ENCODE results near the gene A2M.

Gene A2M

DNA sequence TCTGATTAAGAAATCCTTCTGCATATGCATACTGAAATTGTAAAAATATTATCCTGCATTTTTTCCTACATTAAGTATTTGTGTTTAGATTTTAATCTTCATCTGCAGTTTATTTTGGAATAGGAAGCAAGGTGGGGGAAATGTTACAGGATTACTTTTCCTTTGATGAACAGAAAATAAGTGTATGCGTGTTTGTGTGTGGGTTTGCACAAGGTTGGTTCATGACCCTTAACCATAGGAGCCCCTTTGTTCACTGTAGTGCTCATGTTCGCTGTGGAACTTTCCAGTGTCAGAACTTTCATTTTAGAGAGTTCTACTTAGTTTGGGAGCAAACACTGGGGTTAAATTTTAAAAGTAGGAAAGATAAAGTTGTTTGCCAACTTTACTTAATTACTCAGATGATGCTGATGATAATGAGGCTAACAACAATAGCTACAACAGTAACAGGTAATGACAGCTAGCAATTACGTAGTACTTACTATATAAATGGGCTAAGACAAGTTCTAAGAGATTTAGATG is 6.4 kb upstream of the A2M start:
- no peak for DNase-seq (ENCODE audit: low read depth)

DNA sequence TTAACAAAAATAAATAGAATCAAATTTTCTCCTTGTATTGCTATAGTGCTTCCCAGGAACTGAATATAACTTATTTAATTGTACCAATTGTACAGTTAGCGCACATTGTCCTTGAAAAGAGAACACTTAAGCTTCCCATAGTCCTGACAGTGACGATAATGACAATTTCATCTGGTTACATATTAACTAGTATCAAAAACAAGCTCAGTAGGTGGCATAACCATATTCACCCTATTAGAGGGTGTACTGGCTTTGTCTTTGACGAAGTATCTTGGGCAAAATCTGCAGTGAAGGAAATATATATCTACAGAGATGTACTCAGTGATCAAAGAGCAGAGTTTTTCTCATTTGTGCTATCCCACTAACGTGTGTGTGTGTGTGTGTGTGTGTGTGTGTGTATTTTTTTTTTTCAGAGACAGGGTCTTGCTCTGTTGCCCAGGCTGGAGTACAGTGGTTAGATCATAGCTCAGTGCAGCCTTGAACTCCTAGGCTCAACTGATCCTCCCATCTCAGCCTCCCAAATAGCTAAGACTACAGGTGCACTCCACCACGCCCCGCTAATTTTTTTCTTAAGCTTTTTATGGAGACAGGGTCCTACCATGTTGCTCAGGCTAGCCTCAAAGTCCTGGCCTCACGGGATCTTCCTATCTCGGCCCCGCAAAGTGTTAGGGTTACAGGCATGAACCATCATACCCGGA is 4.9 kb upstream of the A2M start:
- no peak for DNase-seq (ENCODE audit: low read depth)

DNA sequence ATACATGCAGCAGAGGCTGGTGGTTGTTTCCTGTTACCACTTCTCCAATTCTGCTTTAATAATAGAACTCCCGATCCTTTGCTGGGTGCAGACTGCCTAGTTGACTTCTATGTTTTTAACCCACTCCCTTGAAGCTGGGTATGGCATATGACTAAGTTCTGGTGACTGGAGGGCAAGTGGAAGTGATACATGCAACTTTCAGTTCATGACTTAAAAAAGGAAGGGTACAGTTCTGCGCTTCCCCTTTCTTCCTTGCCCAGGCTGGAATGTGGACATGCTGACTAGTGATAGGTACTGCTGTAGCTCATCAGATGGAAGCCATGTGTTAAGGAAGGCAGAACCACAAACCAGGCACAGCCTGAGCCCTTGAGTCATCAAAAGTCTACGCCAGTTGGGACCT is 2.4 kb upstream of the A2M start:
- DNase-seq (ENCODE audit: low read depth) = no peak

DNA sequence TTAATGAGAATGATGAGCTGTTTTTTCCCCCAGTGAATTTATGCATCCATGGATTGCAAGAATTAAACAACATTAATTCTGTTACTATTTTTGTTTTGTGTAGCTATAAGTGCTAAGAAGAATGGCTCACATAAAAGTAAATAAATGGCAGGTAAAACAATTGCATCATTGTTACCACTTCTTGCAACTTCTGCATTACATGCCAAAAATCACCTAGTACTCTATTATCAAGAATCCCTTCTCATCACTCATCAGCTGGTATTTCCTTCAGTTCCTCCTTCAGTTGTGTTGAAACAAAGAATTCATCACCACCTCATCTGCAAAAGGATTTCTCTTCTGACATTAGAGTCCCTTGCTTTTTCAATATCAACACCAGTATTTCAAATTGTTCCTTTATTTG is 773 bp downstream of the A2M start:
- DNase-seq (ENCODE audit: low read depth) = no peak

DNA sequence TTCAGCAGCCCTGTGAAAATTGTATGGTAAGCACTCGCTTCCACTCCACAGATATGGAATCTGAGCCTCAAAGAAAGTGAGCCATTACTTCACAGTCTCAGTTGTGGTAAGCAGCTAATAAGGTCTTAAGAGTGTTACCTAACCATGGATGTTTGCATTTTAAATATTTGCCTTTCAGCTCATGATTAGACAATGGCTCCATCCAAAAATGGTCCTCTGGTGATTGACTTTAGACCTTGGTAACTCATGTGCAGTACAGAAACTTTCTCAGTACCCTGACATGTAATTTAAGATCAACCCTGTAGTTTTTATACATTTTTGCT is 1.8 kb downstream of the A2M start:
- DNase-seq (ENCODE audit: low read depth) = no peak

DNA sequence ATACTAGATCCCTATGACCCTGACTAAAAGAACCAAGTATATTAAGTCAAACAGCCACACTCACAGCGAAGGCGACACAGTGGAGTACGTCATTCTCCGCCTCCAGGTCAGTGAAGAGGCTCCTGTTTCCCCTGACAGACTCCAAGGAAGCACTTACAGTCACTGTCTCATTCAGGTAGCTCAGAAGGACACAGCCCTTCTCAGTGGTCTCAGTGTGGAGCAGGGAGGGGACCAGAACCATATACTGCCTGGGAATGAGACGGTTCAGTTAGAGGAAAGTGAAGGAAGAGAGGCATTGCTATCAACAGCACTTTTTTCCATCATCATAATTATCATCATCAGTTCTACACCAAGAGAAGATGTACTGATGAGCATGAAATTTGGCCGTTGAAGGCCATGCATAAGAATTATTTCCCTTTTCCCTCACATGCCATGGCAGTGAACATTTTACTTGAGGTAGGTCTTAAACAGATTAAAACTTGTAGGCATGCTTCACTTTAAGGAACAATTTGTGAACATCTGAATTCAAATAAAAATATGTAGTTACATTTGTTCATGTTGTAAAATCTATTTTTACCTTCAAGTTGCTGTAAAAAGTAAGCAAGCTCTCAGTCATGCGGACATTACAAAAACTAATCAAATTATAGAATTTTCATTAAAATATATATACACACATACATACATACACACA is 2.3 kb downstream of the A2M start:
- DNase-seq (ENCODE audit: low read depth) = no peak

DNA sequence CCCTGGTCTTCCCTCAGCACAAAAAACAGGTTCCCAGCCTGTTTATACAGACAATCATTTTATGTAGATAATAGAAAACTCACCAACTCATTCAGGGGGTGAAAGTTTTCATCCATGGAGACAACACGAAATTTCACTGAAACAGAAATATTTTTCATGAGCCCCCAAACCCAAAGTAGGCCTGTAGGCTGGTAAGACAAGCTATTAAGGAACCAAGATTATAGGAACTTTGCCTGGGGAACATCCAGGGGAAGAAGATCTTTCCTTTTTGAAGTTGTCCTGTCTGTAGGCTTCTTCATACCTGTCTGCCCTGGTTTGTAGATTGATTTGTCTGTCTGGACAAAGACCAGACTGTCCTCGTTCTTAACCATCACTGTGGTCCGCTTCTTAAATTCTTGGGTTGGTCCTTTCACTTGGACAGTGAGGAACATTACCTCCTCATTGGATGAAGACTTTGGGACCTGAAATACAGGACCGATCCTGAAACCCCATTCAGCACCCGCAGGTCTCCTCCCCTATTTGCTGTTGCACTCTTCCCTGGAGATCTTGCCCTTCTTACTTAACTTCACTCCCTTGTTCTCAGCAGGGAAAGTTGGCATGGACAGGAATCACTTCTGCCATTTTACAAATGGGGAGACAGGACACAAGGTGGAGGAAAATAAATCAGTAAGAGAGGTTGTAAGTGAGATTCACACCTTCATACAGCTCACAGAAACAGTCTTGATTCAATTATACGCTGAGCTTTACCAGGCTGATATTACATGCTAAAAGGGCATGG is 3.5 kb downstream of the A2M start:
- DNase-seq (ENCODE audit: low read depth) = no peak

DNA sequence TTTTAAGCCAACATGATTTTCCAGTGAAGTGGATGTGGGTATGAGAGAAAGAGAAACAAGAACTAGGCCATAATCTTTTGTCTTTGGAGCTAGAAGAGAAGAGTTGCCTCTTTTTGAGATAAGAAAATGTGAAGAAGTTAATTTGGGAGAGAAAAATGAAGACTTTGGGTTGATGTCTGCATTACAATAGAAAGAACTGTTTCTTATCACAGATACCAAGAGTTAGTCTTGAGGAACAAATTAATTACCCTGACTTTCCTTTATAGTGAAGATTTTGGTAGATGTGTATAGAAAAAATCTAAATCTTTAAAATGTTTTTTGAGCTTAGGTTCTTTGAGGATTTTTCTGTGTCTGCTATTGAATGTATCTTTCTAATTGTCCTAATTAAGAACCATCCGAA is 4.2 kb downstream of the A2M start:
- no peak for DNase-seq (ENCODE audit: low read depth)

DNA sequence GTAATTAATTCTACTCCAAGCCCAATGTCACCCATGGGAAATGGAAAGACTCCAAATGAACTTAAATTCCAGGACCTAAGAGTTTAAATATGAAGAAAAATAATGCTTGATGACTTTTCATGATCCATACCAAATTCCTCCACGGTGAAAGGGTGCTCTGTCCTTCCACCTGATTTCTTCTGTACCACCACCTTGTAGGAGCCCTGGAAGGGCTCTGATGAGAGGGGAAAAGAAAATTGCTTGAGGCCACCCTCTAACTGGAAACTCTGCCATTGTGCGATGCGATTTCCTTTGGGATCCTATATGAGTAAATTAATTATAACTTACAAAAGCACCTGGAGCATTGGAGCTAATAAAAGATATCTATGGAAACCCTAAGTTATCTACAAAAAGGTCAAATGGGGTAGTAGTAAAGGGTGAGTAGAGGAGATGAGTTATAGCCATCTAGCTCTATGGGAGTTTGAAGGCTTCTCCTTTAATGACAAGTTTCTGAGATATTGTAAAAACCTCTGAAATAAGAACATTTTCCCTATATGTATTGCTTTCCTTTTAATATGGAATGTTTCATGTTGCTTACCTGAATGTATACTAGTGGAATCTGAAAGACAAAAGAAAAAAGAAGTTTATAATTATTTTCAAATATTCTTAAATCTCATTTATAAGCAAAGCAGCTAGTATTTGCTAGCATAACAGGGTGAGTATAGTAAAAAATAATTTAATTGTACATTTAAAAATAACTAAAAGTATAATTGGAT is 5.8 kb downstream of the A2M start:
- DNase-seq (ENCODE audit: low read depth) = no peak

DNA sequence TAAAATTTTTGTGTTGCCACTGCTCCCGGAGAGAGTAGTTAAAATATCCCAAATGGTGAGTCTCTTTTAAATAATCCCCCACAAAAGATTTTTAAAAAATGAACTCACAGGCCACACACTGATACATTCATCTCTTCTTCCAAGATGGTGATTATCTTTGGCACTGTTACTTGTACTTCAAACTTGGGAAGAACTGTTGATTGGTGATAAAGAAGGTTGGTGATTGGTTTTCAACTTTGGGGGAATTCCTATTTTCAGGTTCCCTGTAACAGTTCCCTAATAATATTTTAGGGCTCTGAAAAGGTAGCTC is 6.6 kb downstream of the A2M start:
- DNase-seq (ENCODE audit: low read depth) = no peak

DNA sequence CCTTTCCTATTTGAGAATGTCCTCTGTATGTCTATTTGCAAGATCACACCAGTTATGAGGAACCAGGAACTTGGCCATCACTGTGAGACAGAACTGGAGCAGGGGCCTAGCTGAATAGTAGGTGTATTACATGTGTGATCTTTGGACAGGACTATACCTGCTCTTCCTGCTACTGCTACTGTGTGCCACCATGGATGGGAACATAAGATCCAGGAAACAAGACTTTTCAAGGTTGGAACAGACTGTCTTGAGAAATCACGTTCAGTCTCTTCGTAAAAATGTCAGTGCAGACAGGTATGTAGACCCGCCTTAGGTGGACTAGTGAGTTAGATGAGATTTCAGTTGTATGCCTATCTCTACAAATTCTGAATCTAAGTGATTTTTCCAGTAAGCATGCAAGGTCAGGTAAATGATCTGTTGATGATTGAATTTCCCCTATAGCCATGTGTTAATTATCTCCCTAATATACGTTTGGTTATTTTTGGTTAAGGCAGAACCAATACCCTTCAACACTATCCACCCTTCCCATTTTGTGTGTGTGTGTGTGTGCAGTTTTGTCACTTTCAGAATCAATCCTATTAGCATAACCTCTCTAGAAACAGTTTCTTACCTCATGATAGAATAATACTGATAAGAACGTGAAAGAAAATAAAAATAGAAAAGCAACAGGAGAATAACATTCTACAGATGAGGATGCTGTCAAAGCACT is 7.1 kb downstream of the A2M start:
- DNase-seq (ENCODE audit: low read depth) = no peak

DNA sequence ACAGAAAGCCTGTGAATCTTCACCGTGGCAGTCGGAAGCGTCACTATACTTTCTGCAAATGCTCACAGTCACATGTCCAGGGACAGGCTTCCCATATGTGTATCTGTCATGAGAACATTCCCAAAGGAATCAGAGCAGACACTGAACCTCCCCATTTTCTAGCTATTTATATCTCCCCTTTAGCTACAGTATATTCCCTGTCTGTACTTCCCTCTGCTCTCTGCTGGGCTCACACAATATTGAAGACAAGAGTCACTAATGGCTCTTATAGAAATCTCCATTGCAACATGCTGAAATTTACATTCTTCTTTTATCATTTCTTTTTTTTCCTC is 8.2 kb downstream of the A2M start:
- DNase-seq (ENCODE audit: low read depth) = no peak

DNA sequence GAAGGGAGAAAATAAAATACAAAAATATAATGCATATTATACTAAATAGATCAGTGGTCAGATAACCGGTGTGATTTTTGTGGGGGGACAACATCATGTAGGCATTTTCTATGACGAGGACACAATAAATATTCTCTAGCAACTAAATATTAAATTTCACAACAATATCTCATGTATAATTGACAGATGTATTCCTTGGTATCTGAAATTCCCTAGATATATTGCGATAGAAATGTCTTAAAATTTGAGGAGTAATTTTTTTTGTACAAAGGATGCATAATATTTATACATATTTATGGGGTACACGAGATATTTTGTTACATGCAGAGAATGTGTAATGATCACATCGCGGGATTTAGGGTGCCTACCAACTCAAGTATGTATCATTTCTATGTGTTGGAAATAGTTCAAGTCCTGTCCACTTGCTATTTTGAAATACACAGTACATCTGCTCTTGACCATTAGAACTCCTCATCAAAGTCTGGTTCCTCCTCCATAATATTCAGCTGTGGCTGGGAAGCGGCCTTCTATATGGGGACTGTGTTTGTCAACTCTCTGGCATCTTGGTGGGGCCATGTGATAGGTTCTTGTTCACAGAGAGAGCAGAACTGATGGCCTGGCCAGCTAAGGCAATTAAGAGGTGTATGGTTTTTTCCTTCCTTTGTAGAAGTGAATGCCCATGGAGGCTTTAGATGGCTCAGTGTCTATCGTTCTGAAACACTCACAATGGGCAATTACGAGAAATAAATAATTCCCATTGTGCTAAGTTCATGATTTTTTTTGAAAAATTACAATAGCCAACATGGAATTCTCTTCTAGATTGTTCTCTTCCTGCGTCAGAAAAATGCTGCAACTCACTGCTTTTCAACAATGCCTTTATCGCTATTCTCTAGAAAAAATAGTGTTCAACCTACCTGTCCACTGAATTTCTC is 8.8 kb downstream of the A2M start:
- no peak for DNase-seq (ENCODE audit: low read depth)

DNA sequence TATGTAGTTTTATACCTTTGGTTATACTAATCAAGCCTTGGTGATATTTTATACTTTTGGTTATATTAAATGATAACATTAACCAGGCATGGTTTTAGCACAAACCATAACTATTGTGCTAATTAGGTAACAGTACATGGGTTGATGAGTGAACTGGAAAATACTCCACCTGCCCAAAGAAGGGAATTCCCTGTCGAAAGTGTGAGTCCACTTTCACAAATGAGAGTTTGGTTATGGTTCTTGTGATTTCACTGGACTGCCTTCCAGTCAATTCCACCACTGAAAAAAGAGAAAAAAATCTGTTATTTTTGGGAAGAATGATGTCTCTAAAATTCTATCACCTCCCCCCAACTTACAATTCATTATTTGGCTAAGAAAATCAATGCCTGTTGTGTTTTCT is 9.7 kb downstream of the A2M start:
- DNase-seq (ENCODE audit: low read depth) = no peak

DNA sequence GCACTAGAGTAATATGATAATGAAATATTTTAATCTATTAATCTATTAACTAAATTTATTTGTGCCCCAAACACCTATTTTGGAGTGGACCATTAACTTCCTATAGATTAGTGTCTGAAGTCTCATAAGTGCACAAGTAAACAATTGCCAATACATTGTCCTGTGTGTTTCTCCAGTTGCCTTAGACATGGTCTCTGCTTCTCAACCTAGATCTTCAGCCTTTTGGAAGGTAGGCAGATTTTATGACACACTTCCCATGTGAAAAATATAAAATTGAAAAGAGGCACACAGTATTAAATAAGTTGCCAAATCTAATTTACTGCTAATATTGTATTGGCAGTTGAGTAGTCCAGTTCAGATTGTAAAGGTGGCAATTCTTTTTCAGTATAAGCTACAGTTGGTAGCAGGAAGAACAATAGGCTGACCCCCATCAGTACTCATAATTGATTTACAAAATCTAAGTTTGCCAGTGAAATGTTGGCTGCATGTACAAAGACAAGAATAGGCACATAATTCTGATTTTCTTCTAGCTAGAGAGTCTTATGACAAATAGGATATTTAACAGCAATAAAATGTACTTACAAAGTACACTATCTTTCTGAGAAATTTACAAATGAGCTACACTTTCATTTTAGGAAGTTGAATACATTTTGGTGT is 10.8 kb downstream of the A2M start:
- no peak for DNase-seq (ENCODE audit: low read depth)

DNA sequence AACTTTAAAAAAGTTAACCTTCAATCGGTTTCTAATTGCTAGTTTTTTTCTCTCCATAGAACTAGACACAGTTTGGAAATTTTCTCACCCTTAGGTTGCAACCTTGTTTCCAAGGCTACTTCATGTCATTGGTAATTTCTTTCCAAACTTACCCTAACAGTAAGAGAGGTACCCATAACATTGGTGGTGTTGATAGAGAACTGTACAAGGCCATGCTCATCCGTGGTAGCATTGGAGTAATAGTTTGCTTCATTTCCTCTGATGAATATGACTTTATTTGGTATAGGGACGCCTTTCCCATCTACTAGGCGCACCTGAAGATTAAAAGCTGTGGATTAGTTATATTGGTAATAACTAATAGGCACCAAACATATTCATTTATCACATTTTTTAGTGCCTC is 11.6 kb downstream of the A2M start:
- DNase-seq (ENCODE audit: low read depth) = no peak

DNA sequence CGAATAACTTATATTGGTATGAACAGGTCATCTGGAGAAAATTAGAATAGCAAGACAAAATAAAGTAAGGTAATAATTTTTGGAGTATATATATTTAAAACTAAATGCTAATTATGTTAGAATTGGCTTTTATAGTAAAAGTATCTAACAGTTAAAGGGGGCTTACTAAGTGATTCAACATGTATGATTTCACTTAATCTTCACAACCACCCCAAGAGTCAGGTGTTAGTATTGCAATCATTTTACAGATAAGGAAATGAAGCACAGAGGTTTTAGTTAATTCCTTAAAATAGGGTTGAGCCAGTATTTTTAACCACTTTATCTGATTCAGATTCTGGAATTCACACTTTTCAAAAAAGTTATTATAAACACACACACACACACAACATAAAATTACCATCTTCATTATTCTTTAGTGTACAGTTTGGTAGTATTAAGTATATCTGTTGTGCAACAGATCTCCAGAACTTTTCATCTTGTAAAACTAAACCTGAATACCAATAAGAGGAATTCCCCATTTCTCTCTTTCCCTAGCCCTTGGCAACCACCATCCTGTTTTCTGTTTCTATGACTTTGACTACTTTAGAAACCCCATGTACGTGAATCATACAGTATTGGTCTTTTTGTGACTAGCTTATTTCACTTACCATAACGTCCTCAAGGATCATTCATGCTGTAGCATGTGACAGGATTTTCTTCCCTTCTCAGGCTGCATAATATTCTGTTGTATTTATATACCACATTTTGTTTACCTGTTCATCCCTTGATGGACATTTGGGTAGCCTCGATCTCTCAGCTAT is 12.5 kb downstream of the A2M start:
- no peak for DNase-seq (ENCODE audit: low read depth)

DNA sequence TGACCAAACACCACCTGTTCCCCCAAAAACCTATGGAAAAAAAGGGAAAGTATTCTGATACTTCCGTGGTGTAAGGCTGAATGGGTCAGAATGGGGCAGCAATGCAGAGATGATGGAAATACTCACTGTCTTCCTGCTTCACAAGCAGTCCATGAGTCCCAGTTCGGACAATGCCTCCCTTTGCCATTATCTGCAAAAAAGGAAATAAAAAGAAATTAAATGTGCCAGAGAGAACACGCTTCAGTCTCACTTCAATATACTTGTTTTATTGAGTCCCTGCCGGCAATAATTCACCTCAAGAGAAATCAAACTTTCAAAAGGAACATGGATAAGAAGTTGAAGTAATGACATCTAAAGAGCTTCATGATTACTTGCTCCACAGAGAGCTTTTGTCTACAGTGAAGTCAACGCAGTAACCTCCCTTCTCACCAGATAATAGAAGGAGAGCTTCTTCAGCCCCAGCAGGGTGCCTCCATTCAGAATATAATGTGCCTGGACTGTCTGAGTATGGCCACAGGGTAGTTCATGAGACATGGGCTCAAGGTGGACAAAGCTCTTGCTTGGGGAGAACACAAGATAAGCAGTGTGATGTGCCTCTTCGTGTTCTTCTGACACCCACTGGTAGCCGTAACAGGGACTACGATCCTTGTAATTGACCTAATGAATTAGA is 14.6 kb downstream of the A2M start:
- DNase-seq (ENCODE audit: low read depth) = no peak

DNA sequence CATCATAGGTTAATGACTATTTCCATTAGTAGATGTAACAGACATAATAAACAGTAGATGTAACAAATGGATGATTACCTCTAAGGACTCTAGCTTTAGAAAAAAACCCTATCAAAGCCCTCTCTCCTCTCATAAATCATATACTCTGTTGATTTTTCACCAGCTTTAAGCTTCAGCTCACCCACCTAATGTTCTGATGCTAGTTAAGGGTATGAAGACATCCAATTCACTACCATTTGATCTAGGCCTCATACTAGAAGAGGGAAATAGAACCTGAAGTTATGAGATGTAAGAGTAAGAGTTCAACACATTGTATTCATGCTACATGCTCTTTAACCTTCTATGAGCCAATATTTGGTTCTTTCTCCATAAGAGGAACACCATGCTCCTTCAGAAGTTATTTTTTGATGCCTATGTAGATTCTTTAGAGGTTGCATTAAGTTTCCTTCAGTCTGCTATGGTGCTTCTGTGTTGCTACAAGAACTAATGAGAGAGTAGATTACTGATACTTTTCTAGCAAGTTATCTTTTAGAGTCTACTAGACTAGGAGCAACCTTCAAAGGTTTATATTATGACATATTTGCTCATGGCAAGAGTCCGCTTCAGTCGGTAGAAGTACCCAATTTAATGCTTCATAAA is 16.0 kb downstream of the A2M start:
- DNase-seq (ENCODE audit: low read depth) = no peak

Data from activated gamma-delta T cell treated with anti-CD3 and anti-CD28 coated beads, Interleukin-2, amount 50 U/mL, for 16 hours (primary cell).